Nephron progenitor cell (in vitro differentiated cells): ENCODE data around the gene CEP95.

ENCODE experiments used
- DNase-seq: peaks from one replicate; pipeline ENCODE4 v3.0.0; 2021
- H3K27ac Mint-ChIP-seq: 2 replicates; pipeline ENCODE4 v1.8.0; 2021; ENCODE audit warnings: mild to moderate bottlenecking, moderate library complexity, mixed read lengths
- H3K27me3 Mint-ChIP-seq: 2 replicates; pipeline ENCODE4 v1.8.0; 2021; ENCODE audit warnings: mild to moderate bottlenecking, low read depth, mixed read lengths; ENCODE audit not compliant: poor library complexity
- H3K36me3 Mint-ChIP-seq: 2 replicates; pipeline ENCODE4 v1.8.0; 2021; ENCODE audit warnings: low read depth, mixed read lengths
- H3K4me1 Mint-ChIP-seq: 2 replicates; pipeline ENCODE4 v1.8.0; 2021; ENCODE audit warnings: mixed read lengths
- H3K4me3 Mint-ChIP-seq: 2 replicates; pipeline ENCODE4 v1.8.0; 2021; ENCODE audit warnings: mild to moderate bottlenecking, moderate library complexity, mixed read lengths
- H3K9me3 Mint-ChIP-seq: 2 replicates; pipeline ENCODE4 v1.8.0; 2021; ENCODE audit warnings: mild to moderate bottlenecking, moderate library complexity, mixed read lengths
- TF ChIP-seq, protein P1 (sequence below): fragments of 200-600 bp; sonication (generic); IDR thresholded peaks from 2 replicates; pipeline ENCODE4 v1.5.0; 2021; ENCODE audit warnings: antibody characterized with exemption

The CEP95 gene

DNA sequence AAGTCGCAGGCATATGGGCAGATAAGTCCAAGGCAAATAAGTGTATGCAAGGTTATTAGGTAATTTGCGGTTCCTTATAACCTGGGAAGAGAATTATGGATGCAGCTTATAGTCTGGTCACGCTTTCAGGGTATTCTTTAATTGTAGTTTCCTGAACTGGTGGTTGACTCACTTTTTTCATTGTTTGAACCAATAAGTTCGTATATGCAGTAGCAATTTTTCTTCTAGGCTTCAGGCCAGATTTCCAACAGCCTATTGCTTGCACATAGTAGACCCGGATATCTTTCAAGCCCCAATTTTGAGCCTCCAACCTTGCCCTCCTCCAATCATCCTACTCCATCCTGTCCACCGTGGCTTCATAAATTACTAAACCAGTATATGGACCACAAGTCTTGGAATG lies 12.8 kb downstream of the CEP95 start:
- Mint-ChIP-seq H3K27ac (no peak overlapping the region), H3K9me3 (no peaks in the 10 kb centered on the region), H3K4me1 (no peaks in the 10 kb centered on the region), H3K27me3 (peaks cover 2% of the 10 kb centered on the region), H3K4me3 (no peak overlapping the region), H3K36me3 (peaks cover 70% of the 10 kb centered on the region)
- DNase-seq: no peak
- TF ChIP-seq, protein P1, sequence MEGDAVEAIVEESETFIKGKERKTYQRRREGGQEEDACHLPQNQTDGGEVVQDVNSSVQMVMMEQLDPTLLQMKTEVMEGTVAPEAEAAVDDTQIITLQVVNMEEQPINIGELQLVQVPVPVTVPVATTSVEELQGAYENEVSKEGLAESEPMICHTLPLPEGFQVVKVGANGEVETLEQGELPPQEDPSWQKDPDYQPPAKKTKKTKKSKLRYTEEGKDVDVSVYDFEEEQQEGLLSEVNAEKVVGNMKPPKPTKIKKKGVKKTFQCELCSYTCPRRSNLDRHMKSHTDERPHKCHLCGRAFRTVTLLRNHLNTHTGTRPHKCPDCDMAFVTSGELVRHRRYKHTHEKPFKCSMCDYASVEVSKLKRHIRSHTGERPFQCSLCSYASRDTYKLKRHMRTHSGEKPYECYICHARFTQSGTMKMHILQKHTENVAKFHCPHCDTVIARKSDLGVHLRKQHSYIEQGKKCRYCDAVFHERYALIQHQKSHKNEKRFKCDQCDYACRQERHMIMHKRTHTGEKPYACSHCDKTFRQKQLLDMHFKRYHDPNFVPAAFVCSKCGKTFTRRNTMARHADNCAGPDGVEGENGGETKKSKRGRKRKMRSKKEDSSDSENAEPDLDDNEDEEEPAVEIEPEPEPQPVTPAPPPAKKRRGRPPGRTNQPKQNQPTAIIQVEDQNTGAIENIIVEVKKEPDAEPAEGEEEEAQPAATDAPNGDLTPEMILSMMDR: no peak

DNA sequence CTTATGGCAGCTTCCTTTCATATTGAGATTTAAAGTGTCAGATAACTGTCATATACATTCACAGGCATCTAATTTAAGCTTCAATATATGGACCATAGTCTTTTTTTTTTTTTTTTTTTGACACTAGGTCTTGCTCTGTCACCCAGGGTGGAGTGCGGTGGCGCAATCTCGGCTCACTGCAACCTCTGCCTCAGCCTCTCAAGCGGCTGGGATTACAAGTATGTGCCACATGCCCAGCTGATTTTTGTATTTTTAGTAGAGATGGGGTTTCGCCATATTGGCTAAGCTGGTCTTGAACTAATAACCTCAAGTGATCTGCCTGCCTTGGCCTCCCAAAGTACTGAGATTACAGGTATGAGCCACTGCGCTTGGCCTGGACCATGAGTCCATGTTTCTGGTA lies 13.6 kb downstream of the CEP95 start:
- no peaks in the 10 kb centered on the region for H3K4me1 Mint-ChIP-seq
- no peak overlapping the region for H3K27ac Mint-ChIP-seq
- no peak for DNase-seq
- peaks cover 65% of the 10 kb centered on the region for H3K36me3 Mint-ChIP-seq
- H3K27me3 Mint-ChIP-seq: peaks cover 2% of the 10 kb centered on the region
- H3K9me3 Mint-ChIP-seq: no peaks in the 10 kb centered on the region
- TF ChIP-seq, protein P1: no peak
- H3K4me3 Mint-ChIP-seq: no peak overlapping the region

DNA sequence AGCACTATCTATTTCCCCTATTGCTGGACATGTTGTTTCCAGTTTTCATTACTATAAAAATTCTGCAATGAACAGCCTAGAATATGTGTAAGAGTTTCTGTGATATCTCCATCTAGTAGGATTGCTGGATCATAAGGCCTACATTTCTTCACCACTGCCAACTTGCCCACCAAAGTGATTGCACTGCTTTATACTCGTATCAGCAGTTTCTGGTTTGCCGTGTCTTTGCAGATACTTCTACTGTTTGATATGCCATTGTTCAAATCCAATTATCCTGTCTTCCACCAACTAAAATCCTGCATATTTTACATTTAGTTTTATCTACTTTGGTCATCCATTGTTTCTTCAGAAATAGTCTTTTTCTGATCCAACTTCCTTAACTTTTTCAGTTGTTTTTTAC lies 21.1 kb downstream of the CEP95 start:
- Mint-ChIP-seq H3K9me3 (no peaks in the 10 kb centered on the region), H3K36me3 (peaks cover 79% of the 10 kb centered on the region)

DNA sequence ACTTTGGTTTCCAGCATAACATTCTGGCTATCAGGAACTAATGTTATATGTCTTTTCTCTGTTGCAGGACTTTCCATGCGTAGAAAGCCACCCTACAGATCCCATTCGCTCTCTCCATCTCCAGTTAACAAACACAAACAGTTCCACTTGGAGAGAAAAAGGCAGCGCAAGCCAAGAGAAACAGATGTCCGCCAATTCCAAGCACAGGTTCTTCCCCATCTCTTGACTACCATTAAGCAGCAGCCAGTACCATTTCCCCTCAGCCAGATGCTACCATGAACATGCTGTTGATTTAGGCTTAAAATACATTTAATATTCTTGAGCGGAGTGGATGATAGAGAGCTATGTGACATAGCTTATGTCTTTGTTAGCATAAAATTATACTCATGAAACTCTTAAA lies 22.4 kb downstream of the CEP95 start:
- DNase-seq: no peak
- peaks cover 80% of the 10 kb centered on the region for H3K36me3 Mint-ChIP-seq
- no peak overlapping the region for H3K27ac Mint-ChIP-seq
- TF ChIP-seq, protein P1: no peak
- no peaks in the 10 kb centered on the region for H3K9me3 Mint-ChIP-seq
- H3K4me3 Mint-ChIP-seq: no peak overlapping the region
- H3K27me3 Mint-ChIP-seq: no peaks in the 10 kb centered on the region
- H3K4me1 Mint-ChIP-seq: no peaks in the 10 kb centered on the region

More for the DNA sequence above, 21.1 kb downstream of the CEP95 start:
- H3K4me1 Mint-ChIP-seq: no peaks in the 10 kb centered on the region
- TF ChIP-seq, protein P1: no peak
- H3K4me3 Mint-ChIP-seq: no peak overlapping the region
- H3K27me3 Mint-ChIP-seq: no peaks in the 10 kb centered on the region
- DNase-seq: no peak
- H3K27ac Mint-ChIP-seq: no peak overlapping the region

DNA sequence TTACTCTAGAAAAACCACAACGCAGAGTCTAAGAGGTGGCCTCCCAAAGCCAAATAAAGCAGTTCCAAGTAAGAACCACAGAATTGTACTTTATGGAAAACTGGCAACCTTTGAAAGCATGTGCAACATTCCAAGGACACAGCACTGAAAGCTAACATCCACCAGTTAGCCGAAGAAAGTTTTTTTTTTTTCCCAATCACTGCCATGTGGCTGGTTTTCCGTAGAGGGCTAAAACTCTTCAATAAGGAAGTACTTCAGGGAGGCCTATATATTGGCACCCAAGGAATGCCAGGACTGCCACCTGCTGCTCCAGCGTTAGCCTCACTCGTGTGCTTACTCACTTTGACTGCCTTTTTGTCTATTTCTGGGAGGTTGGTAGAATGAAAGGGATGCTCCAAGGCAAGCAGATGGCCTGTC lies 25.2 kb downstream of the CEP95 start:
- no peaks in the 10 kb centered on the region for H3K4me1 Mint-ChIP-seq
- H3K36me3 Mint-ChIP-seq: peaks cover 82% of the 10 kb centered on the region
- no peaks in the 10 kb centered on the region for H3K9me3 Mint-ChIP-seq
- DNase-seq: no peak
- TF ChIP-seq, protein P1: no peak
- H3K27ac Mint-ChIP-seq: no peak overlapping the region
- no peaks in the 10 kb centered on the region for H3K27me3 Mint-ChIP-seq
- H3K4me3 Mint-ChIP-seq: no peak overlapping the region

DNA sequence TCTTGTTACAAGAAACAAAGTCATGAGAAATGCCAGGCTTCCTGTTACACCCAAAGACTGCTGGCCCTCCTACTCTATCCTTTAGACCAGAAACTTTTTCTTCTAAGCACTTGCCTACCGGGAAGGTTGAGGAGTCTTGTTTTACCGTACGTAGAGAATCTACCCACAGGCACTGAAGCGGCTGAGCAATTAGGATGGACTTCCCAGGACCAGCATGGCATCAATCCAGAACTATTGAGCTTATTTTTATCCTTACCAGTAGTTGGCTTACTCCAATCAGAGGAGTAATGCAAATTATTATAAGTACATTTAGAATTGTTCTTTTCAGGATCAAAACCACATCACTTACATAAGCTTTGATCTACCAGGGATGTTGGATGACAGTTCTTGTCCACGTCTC lies 25.6 kb downstream of the CEP95 start:
- no peak overlapping the region for H3K27ac Mint-ChIP-seq
- H3K4me3 Mint-ChIP-seq: no peak overlapping the region
- TF ChIP-seq, protein P1: no peak
- DNase-seq: no peak
- peaks cover 82% of the 10 kb centered on the region for H3K36me3 Mint-ChIP-seq
- H3K4me1 Mint-ChIP-seq: no peaks in the 10 kb centered on the region
- no peaks in the 10 kb centered on the region for H3K9me3 Mint-ChIP-seq
- H3K27me3 Mint-ChIP-seq: no peaks in the 10 kb centered on the region
